ENCODE measurements around the gene DYNC1I1.

DNA sequence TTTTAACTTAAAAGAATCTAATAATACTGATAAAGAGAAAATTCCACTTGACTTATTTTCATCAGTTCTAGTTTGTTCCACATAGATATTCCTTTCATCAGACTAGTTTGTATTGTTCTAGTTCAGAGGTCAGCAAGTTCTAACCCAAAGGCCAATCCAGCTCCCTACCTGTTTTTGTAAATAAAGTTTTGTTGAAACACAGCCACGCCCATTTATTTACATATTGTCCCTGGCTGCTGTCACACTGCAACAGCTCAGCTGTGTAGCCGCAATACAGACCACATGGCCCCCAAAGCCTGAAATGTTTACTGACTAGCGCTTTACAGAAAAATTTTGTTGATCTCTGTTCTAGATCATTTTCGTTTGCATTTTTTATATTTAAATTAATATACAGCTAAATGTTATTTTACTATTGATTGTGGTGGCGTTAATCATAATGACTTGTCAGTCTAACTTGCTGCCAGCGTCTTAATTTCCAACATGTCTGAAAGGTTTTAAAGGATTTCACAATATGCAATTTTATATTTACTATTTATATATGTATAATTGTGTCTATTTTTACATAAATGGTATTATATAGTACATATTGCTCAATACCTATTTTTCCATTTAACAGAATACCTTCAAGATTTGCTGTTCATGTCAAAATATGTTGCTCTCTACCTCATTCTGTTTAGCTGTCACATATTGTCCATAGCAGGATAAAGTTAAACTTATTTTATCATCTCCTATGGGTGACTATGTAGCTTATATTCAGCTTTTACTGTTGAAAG is 159.3 kb downstream of the DYNC1I1 start:
- TF ChIP-seq, protein P1, sequence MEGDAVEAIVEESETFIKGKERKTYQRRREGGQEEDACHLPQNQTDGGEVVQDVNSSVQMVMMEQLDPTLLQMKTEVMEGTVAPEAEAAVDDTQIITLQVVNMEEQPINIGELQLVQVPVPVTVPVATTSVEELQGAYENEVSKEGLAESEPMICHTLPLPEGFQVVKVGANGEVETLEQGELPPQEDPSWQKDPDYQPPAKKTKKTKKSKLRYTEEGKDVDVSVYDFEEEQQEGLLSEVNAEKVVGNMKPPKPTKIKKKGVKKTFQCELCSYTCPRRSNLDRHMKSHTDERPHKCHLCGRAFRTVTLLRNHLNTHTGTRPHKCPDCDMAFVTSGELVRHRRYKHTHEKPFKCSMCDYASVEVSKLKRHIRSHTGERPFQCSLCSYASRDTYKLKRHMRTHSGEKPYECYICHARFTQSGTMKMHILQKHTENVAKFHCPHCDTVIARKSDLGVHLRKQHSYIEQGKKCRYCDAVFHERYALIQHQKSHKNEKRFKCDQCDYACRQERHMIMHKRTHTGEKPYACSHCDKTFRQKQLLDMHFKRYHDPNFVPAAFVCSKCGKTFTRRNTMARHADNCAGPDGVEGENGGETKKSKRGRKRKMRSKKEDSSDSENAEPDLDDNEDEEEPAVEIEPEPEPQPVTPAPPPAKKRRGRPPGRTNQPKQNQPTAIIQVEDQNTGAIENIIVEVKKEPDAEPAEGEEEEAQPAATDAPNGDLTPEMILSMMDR (IDR thresholded peaks at IDR 0.05 in 4 of 5, conservative IDR thresholded peaks at IDR 0.05 in 1 of 5), result no peak
- TF ChIP-seq POLR2A (IDR thresholded peaks at IDR 0.05), result no peak

Data from gastrocnemius medialis (tissue), 4 donors.